ENCODE measurements around the gene FBLN7.

The FBLN7 gene

DNA sequence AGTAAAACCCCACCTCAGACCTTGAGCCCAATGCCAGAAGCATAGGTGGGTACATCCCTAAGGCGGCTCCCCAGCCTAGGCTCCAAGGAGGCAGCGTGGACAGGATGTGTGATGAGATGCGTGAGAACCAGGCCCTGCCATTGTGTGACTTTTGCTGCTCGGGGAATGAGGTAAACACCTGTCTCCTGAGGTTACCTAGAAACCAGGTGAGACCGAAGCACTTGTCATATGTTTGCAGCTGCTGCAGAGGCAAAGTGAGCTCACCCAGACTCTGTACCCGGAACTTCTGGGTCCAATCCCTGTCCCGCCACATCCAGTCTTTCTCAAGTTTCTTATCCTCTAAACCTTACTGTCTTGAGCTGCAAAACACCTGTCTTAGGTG lies 3.4 kb downstream of the FBLN7 start:
- DNase-seq = peak; percentile 18

GRCh38 chr2:112142525-112143078 lies 4.4 kb downstream of the FBLN7 start:
- no peak for DNase-seq

DNA sequence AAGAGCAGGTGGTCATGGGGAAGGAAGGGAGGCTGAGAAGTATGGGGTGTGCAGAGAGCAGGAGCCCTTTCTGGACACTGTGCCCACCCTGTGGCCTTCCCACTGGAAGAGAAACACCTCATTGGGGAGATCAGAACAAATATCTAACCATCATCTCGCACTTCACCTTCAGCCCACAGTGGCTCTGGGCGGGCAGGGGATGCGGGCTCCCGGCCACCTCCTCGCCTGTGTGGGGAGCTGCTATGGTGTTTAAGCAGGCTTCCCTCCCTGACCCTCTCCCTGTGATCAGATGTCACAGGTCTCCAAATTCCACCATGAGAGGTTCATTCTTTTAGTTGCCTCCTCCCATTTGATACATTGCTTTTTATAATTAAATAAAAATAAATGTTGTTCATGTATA lies 5.0 kb downstream of the FBLN7 start:
- no peak for DNase-seq

GRCh38 chr2:112144966-112145365 lies 6.8 kb downstream of the FBLN7 start:
- DNase-seq = no peak

DNA sequence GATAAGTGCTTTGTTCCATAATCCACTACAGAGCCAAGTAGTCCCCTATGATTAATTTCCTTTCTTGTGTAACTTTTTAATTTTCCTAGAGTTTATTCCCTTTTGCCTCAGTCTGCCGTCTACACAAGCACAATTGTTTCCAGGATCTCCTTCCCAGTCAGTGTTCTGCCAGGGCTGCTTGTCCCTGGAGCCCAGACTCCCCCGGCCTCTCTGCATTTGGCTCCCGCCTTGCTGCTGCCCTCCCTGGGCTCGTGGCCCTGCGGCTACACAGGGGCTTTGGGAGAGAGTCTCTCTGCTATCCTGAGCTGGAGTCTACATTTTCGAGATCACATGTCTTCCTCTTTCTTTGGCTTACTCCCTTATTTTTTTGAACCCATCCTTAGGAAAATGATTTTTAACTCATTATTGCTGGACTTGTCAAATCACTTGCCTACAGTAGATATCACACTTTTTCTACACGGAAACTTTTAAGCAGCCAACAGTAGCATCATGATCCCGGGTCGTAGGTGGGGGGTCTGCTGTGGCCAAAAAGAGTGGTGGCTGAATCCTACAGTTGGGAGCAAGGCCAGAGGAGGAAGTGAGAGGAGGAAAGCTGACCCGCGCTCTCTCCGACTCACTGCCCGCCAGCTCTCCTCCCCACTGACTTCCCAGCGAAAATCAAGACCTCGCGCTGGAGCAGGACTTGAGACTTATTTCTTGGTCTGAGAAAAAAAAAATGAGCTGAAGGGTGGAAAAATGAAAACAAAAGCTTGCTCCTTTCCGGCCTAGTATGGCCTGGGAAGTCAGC lies 9.4 kb downstream of the FBLN7 start:
- DNase-seq = no peak

- DNase-seq = no peak
Measured at GRCh38 chr2:112148477-112148876, 10.3 kb downstream of the FBLN7 start.

GRCh38 chr2:112149194-112149593 lies 11.0 kb downstream of the FBLN7 start:
- no peak for DNase-seq

- no peak for DNase-seq
Measured at GRCh38 chr2:112149866-112150435, 11.8 kb downstream of the FBLN7 start.

DNA sequence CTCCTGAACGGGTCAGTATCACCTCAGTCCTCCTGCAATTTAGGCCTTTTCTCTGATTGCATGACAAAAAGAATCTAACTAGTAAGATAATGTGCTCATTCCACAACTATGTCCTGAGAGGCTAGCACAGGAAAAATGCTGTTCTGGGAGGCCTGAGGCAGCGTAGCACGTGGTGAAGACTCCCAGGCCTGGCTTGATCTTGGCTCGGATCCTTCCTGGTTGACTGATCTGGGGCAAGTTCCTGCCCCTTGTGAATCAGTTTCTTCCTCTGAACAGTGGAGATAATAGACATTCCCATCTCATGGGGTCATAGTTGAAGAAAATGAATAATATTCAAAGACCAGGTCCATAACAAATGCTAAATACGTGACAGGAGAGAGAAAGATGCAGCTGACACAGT lies 12.3 kb downstream of the FBLN7 start:
- DNase-seq = no peak

- no peak for DNase-seq
Measured at GRCh38 chr2:112150851-112151250, 12.7 kb downstream of the FBLN7 start.

- DNase-seq = no peak
Measured at GRCh38 chr2:112151271-112151670, 13.1 kb downstream of the FBLN7 start.

DNA sequence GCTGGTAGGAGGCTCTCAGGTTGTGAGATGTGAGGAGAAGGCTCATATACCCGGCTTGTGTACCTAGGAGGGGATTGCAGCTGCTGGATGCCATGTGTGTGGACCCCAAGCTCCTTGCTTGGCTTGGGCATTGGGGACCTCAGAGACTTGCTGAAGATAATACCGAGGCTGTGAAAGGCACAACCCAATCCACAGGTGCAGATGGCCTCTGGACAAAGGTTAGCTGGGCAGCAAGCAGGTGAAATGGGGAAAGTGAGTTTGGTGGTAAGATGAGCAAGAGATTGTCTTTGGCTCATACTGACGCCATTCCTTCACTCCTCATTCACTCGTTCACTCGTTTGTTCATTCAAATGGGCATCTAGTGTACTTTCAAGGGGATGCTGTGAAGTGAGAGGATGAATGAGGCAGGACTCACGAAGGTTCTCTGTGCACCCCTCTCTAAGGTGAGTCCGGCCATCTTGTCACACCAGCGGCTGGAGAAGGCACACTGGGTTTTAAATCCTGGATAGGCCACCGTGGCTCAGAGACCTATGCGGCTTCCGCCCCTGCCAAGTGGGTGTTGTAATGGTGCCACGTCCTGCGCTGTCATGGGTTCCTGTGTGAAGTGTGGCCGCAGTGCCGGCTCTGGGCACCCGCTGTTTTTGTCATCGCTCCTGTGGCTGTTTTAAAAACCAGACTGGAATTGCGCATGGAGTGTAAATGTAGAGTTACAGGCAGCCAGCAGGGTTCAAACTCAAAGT lies 13.7 kb downstream of the FBLN7 start:
- no peak for DNase-seq

- DNase-seq = no peak
Measured at GRCh38 chr2:112152476-112153178, 14.4 kb downstream of the FBLN7 start.

DNA sequence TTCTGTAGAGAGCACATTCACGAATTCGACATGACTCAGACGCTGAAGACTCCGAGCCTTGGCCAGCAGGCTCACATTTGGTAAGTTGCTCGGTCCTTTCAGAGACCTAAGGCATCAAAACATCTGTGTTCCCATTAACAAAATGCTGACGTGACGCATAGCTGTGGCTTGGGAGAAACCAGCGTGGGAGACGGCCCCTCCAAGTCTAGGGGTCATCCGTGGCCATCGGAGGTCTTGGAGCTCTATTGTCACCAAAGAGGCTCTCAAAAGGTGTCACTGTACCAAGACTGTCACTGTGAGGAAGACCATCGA lies 14.9 kb downstream of the FBLN7 start:
- DNase-seq = no peak

- DNase-seq = no peak
Measured at GRCh38 chr2:112153501-112153900, 15.3 kb downstream of the FBLN7 start.

DNA sequence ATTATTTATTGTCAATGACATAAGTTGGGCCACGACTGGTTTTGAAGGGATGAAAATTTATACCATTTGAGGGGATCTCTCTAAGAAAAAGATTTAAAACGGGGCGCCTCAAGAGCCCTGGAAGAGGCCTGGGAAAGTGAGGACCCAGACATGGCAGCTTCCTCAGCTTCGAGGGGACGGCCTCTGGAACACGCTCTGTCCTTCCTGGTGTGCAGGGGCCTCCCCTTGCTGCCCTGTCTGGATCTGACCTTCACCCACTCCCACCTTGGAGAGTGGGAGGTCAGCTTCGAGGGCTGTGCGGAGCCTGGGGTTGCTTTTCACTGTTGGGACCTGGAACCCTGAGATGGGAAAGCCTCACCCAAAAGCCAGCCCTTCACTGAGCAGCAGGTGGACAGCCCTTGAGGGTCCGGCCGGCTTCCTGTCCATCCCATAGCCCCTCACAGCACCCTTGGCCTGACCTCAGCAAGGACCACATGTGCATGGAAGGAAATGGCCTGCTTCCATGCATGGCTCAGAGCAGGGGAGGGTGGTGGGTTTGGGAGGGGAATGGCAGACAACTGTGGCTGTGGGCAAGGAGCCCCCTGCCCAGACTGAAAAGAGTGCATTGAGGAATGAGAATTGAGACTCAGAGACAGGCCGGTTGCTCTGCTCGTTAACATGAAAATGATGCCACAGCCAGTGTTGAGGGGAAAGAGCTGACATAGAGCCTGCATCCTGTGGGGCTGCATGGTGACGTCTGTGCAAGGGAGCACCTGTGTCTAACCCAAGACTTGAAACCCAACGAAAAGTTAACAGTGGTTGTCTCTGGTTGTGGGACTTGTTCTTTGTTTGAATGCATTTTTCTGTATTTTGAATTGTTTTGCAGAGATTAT lies 16.3 kb downstream of the FBLN7 start:
- DNase-seq = no peak

GRCh38 chr2:112155331-112156151 lies 17.4 kb downstream of the FBLN7 start:
- DNase-seq = no peak

DNA sequence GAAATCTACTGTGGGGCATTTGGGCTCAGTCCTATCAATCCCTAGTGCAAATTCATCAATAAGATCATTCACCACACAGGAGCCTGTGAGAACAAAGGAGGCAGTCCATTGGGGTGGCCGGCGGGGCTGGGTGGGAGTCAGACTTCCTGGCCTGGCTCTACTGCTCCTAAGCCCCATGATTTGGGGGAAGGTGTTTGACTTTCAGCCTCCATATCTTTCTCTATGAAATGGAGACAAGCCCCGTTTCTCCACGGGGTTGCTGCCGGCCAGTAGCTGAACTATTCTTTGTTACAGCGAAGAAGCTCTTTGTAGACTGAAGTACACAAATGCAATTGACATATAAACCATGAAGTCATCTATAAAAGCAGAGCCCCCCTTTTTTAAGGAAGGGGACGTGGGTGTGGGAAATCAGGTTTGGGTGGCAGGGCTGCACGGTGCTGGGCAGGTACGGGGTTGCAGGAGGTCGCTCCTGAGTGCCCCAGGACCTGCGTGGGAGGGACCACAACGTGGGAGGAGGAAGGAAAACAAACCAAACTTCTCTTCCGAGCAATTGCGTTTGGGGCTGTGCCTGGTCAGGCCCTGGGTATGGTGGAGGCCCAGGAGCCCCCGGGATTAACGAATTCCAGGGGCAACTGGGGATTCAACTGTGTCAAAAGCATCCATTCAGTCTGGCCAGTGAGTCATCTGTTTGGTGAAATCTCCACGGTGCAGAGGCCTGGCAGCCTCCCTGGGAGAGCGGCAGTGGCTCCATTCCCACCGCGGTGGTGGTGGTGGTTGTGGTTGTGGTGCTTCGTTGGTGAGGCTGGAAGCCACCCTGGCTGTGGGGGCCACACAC lies 18.2 kb downstream of the FBLN7 start:
- no peak for DNase-seq

- no peak for DNase-seq
Measured at GRCh38 chr2:112157472-112157871, 19.3 kb downstream of the FBLN7 start.

DNA sequence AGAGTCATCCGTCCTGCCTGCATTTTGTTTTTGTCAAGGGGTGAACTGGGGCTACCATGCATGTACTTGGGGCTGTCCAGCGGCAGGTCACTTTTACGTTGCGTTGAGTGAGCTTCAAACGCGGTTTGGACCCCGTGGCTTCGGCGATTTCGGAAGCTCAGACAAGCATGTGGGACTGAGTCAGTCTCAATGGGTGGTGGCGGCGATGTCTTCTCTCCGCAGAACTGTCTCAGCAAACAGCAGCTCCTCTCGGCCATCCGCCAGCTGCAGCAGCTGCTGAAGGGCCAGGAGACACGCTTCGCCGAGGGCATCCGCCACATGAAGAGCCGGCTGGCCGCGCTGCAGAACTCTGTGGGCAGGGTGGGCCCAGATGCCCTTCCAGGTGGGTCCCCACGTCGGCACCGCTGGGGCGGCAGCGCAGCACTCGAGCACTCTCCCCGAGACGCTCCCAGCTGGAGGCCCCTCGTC lies 21.3 kb downstream of the FBLN7 start:
- DNase-seq = no peak

Measured in NCI-H748 treated with DMSO at 0.1 percent for 48 hours (cell line).